Measurements from ENCODE around the gene TLR3.

GRCh38 chr4:186027405-186027804, 41.6 kb upstream of the TLR3 start:
- no peak for TF ChIP-seq CTCF (tag by site-specific recombination; IDR thresholded peaks at IDR 0.05)
- TF ChIP-seq ZNF704 (tag by site-specific recombination; IDR thresholded peaks at IDR 0.05) = no peak
- TF ChIP-seq ZNF585B (tag by site-specific recombination; IDR thresholded peaks at IDR 0.05) = no peak
- TF ChIP-seq ZNF311 (tag by site-specific recombination; IDR thresholded peaks at IDR 0.05; ENCODE audit: borderline replicate concordance) = no peak
- no peak for TF ChIP-seq ZBTB20 (tag by site-specific recombination; IDR thresholded peaks at IDR 0.05)
- no peak for TF ChIP-seq ZNF19 (tag by site-specific recombination; IDR thresholded peaks at IDR 0.05; ENCODE audit: low read depth)
- no peak for TF ChIP-seq ATF2 (tag by site-specific recombination; IDR thresholded peaks at IDR 0.05; ENCODE audit: low read depth)
- TF ChIP-seq REST (tag by site-specific recombination; IDR thresholded peaks at IDR 0.05) = no peak
